Nephron progenitor cell (in vitro differentiated cells): ENCODE data around the gene ITGAL.
A peak's percentile ranks its signal among the peaks of the same experiment; 100 is the strongest.

ENCODE experiments used
- DNase-seq: peaks from one replicate; pipeline ENCODE4 v3.0.0; 2021
- H3K27ac Mint-ChIP-seq: 2 replicates; pipeline ENCODE4 v1.8.0; 2021; ENCODE audit warnings: mild to moderate bottlenecking, moderate library complexity, mixed read lengths
- H3K27me3 Mint-ChIP-seq: 2 replicates; pipeline ENCODE4 v1.8.0; 2021; ENCODE audit warnings: mild to moderate bottlenecking, low read depth, mixed read lengths; ENCODE audit not compliant: poor library complexity
- H3K36me3 Mint-ChIP-seq: 2 replicates; pipeline ENCODE4 v1.8.0; 2021; ENCODE audit warnings: low read depth, mixed read lengths
- H3K4me1 Mint-ChIP-seq: 2 replicates; pipeline ENCODE4 v1.8.0; 2021; ENCODE audit warnings: mixed read lengths
- H3K4me3 Mint-ChIP-seq: 2 replicates; pipeline ENCODE4 v1.8.0; 2021; ENCODE audit warnings: mild to moderate bottlenecking, moderate library complexity, mixed read lengths
- H3K9me3 Mint-ChIP-seq: 2 replicates; pipeline ENCODE4 v1.8.0; 2021; ENCODE audit warnings: mild to moderate bottlenecking, moderate library complexity, mixed read lengths
- CTCF ChIP-seq: fragments of 200-600 bp; sonication (generic); IDR thresholded peaks from 2 replicates; pipeline ENCODE4 v1.5.0; 2021; ENCODE audit warnings: antibody characterized with exemption

The ITGAL gene

GRCh38 chr16:30571445-30572322 lies 99.1 kb downstream of the ITGAL start, which contains the start of gene ZNF688:
Gene ZNF688 (minus strand): TSS chr16:30571714. CDS start chr16:30571629, 85 bp downstream.
- TF ChIP-seq CTCF = no peak
- H3K27ac Mint-ChIP-seq = peak within 1 kb of the TSS; percentile 95
- H3K4me1 Mint-ChIP-seq = peaks cover 23% of the 10 kb centered on the region
- H3K9me3 Mint-ChIP-seq = no peaks in the 10 kb centered on the region
- peaks cover 6% of the 10 kb centered on the region for H3K36me3 Mint-ChIP-seq
- DNase-seq = peak; percentile 84
- H3K27me3 Mint-ChIP-seq = peaks cover 12% of the 10 kb centered on the region
- H3K4me3 Mint-ChIP-seq = peak within 1 kb of the TSS; percentile 92
